Mucosa of gallbladder (tissue), 1 donor: ENCODE measurements around the gene UBR2. TPM values are rescaled to one million over a fixed set of nuclear protein-coding genes. Genes with fewer than 3 reads are reported as not detected.
"Not testable (repeated sequence)": the region's sequence is repeated elsewhere in the genome, so short reads cannot be mapped to it uniquely, and the experiment has no call there.

Experiments used
- DNase-seq: peaks from one replicate; pipeline ENCODE4 v3.0.0-alpha.2; 2020; ENCODE audit warnings: low spot score
- total RNA-seq: library from RNA; stranded (reverse); gene quantifications from one replicate; pipeline ENCODE4 v1.2.1, GENCODE V29; 2021
- donor health status: DM: no; HTN: no; CAD: no.

Gene UBR2
- total RNA-seq, 1 donor from 2014 or later, result 33.3 TPM

DNA sequence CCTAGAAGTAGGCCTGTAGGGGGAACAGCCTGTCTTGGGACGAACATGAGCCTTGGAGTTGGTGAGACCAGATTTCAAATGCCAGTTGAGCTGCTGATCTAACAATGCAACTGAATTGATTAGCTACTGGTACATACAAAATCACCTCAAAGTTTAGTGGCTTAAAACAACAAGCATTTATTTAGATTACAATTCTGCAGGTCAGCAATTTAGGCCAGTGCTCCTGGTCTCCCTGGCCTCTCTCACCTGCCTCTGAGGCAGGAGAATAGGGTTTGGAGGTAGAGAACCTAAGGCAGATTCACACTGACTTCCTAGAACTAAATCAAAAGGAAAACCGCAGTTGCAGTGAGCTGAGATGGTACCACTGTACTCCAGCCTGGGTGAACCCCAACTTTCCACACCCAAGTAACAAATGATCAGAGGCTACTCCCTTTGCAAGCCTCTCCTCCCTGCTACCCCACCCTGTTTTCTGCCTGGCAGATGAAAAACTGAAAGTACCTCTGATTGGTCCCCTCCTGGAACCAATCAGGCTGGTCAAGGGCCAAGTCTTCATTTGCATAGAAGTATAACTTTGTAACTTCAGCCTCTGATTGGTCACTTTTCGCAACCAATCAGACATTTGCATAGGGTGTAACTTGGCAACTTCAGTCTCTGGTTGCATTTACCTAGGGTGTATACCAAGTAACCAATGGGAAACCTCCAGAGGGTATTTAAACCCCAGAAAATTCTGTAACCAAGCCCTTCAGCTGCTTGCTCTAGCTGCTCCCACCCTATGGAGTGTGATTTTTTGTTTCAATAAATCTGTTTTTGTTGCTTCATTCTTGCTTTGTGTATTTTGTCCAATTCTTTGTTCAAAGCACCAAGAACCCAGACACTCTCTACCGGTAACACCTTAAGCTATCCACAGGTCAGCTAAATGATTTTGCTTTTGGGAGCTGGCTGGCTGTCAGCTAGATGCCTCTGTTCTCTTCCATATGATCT, 8.1 kb upstream of the UBR2 start:
- DNase-seq, result no peak

DNA sequence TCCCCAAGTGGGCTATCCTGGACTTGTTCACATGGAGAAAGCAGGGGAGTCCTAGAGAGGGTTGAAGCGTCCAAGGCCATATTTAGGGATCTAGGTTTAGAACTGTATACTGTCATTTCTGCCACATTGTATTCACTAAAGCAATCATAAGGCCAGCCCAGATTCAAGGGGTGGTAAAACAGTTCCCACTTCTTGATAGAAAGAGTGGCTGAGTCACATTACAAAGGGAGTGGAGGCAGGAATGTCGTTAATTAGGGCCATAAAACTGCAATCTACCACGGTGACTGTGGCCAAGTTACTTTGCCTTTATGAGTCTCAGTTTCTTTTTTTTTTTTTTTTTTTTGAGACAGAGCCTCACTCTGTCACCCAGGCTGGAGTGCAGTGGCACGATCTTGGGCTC, 7.4 kb upstream of the UBR2 start:
- DNase-seq, result no peak

DNA sequence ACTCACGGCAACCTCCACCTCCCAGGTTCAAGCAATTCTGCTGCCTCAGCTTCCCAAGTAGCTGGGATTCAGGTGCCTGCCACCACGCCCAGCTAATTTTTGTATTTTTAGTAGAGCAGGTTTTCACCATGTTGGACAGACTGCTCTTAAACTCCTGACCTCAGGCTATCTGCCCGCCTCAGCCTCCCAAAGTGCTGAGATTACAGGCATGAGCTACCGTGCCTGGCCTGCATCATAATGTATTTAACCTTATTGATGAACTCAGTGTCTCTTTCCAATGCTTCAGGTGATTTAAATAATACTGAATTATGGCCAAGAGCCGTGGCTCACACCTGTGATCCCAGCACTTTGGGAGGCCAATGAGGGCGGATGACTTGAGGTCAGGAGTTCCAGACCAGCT, 4.6 kb upstream of the UBR2 start:
- DNase-seq, result not testable (repeated sequence)

DNA sequence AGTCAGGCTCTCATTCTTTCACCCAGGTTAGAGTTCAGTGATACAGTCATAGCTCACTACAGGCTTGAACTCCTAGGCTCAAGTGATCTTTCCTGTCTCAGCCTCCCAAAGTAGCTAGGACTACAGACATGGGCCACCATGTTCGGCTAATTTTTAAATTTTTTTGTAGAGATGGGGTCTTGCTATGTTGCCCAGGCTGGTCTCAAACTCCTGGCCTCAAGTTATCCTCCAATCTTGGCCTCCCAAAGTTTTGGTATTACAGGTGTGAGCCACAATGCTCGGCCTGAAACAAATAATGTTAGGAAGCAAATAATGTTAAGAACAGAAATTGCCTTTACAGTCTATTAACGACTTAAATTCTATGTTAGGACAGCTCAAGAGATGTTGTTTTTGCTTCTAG, 1.8 kb upstream of the UBR2 start:
- no peak for DNase-seq

DNA sequence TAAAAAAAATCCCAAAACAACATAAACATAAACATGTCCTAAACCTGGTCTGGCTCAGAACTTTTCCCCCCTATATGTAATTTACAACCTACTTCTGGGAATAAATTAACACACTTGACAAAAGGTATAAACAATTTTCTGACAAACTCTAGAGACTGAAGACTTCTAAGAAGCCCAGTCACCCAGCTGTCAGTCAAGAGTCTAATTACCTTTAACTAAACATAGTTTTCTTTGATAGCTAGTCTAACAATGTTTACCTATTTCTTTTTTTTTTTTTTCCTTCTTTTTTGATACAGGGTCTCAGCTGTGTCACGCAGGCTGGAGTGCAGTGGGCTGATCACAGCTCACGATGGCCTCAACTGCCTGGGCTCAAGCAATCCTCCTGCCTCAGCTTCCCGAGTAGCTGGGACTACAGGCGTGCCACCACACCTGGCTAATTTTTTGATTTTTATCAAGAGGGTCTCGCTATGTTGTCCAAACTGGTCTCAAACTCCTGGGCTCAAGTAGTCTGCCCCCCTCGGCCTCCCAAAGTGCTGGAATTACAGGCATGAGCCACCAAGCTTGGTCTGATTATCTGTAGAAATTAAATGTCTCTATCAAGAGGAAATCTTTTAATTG, 932 bp upstream of the UBR2 start:
- DNase-seq, result no peak

DNA sequence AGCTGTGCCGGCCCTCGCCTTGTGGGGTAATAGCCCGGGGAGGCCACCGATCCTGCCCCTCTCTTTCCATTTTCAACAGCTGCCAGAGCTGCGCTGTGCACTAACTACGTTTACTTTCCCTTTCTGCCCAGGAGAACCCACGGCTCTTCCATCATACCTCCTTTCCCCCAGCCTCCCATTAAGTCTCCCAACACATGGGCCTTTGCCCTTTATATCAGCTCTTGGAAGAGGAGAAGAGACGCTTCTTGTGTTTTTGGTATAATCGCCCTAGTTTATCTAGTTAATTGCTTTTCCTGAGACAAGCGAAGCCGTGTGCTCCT, 637 bp downstream of the UBR2 start:
- DNase-seq, result no peak

DNA sequence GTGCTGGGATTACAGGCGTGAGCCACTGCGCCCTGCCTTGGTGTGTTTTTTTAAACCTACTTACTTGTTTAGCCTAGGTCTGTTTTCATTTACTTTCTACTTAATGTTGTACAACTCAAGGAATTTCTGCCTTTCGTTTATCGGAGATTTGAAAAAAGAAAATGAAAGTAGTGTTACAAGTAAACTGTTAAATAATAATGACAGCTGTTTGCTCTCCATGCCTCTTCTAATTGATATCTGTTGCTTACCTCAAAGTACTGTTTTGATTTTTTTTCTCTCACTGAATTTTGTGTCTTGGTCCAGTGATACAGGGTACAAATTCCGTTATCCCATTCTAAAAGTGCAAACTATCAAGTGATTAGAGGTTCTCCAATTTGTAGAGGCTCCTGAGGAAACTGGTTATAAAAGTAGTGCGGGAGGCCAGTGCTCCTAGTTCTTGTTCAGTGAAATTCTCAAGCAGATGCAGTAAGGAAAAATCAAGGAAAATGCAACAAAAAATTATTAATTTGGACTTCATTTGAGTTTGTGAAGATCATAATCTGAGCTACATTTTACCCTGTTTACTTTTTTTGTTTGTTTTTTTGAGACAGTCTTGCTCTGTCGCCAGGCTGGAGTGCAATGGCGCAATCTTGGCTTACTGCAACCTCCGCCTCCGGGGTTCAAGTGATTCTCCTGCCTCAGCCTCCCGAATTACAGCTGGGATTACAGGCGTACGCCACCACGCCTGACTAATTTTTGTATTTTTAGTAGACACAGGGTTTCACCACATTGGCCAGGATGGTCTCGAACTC, 2.2 kb downstream of the UBR2 start:
- no peak for DNase-seq

DNA sequence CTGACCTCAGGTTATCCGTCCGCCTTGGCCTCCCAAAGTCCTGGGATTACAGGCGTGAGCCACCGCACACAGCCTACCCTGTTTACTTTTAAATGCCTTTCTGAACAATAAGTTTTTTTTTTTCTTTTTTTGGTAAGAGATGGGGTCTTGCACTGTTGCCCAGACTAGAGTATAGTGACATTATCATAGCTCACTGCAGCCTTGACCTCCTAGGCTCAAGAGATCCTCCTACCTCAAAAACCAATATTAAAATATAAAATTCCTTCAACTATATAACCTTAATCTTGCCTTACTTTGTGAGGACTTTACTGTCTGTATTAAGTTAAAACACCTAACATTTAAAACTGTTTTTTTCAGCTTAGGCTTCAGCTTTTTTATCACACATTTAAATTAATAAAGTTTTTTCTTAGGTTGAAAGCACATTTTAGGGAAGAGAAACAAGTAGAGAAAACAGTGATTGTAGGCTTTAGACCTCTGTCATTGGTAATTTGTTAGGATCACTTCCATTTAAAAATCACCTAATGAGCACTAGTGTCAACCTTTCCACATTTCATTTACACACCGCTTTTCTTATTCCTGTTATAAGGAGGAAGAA, 2.9 kb downstream of the UBR2 start:
- DNase-seq, result no peak

DNA sequence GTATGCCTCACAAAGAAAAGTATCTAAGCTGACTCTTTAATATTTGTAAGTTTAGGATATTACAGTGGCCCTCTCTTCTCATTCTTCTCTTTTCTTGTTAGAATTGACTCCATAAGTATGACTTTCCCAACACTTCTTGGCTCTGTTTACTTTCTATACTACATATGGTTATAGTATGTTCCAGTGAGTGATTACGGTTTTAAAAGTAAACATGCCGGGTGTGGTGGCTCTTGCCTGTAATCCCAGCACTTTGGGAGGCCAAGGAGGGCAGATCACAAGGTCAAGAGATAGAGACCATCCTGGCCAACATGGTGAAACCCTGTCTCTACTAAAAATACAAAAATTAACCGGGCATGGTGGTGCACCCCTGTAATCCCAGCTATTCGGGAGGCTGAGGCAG, 3.4 kb downstream of the UBR2 start:
- not testable (repeated sequence) for DNase-seq

DNA sequence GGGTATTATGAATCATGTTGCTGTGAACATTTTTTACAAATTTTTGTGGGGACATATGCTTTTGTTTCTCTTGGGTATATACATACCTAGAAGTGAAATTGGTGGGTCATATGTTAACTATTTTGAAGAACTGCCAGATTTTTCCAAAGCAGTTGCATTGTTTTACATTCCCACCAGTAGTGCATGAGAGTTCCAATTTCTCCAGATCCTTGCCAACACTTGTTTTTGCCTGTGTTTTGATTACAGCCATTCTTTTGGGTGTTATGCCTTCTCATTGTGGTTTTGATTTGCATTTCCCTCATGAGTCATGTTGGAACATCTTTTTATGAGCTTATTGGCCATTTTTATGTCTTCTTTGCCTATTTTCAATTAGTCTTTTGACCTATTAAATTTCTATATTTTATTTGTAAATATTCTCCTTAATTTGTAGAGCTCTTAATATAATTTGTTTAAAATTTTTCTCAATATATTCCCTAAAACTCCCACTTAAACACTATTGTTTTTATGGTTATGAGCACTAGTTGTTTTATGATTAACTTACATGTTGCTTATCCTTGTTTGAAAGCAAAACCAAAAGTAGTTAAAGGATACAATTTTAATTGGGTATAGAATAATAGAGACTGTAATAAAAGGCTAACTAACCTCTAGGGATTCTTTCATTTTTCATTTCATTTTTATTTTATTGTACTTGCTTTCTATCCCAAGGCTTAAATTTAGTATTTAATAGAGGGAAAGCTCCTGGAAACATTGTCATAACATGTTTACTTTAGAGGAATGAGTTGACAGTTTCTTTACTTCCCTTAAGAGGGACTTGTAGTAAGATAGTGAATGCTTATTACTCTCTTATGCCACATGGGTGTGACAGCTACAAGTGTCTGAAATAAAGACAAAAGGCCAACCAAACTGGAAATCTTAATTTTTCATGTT, 5.5 kb downstream of the UBR2 start:
- DNase-seq, result no peak

DNA sequence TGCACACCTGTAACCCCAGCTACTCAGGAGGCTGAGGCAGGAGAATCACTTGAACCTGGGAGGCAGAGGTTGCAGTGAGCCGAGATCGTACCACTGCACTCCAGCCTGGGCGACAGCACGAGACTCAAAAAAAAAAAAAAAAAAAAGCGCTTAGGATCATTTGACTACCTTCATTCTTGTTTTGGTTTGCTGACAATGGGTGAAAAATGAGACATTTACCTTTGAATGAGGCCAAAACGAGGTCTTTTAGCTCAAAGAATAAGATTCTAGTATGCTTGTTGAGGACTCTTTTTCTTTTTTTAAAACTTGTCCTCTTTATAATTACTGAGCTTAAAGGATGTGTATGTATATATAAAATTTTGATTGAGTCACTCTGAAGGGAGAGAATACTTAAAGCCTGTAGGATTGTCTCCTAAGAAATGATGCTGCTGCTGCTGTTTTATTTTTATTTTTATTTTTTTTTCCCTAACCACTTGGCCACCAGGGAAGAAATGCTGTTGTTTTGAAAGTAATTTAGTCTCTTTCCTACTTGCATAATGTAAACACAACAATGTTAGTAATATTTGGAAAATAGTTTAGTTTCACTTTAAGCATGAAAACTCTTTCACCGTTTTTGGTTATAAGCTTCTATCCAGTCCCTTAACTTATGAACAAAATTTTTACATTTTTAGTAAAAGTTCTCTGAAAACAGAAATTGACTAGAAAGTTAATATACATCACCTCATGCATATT, 7.9 kb downstream of the UBR2 start:
- DNase-seq, result no peak

DNA sequence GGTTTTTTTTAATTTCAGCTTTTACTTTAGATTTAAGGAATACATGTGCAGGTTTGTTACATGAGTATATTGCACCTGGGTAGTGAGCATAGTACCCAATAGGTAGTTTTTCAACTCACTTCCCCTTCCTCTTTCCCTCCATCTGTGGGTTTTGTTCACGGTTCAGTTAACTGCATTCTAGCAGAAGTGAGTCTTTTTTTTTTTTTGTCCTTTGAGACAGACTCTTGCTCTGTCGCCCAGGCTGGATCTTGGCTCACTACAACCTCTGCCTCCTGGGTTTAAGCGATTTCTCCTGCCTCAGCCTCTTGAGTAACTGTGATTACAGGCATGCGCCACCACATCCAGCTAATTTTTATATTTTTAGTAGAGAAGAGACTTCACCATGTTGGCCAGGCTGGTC, 8.7 kb downstream of the UBR2 start:
- DNase-seq, result no peak

DNA sequence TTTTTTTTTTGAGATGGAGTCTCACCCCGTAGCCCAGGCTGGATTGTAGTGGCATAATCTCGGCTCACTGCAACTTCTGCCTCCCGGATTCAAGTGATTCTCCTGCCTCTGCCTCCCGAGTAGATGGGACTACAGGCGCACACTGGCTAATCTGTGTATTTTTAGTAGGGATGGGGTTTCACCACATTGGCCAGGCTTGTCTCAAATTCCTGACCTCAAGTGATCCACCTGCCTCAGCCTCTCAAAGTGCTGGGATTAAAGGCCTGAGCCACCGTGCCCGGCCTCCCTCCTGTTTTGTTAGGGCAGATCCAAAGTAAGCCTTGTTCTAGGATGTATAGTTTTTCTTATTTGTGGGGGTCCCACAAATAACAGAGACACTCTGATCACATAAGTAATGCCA, 12.7 kb downstream of the UBR2 start:
- DNase-seq, result not testable (repeated sequence)

DNA sequence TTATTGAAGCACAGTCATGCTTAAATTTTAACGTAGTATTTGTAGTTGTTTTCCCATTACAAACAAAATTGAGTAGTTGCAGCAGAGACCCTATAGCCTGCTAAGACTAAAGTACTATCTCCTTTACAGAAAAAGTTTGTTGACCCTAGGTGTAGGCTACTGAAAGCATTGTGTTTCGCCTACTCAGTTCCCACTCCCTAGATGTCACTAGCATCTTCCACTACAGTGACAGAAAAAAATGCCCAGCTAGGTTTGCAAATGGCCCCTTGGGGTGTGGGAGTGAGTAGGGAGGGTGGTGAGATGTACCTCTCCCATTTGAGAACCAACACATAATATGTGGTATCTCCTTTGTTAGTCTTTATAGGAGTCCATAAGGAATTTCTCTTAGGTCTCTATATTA, 34.5 kb downstream of the UBR2 start:
- DNase-seq, result no peak

DNA sequence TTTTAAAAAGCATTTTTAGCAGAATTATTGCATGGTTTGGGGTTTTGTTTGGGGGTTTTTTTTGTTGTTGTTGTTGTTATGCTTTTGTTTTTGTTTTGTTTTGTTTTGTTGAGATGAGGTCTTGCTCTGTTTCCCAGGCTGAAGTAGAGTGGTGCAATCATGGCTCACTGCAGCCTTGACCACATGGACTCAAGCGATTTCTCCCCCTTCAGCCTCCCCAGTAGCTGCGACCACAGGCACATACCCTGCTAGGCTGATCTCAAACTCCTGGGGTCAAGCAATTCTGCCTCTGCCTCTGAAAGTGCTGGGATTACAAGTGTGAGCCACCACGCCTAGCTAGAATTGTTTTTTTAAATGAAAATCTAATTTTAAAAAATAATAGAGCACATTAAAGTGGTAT, 35.7 kb downstream of the UBR2 start:
- DNase-seq, result no peak

DNA sequence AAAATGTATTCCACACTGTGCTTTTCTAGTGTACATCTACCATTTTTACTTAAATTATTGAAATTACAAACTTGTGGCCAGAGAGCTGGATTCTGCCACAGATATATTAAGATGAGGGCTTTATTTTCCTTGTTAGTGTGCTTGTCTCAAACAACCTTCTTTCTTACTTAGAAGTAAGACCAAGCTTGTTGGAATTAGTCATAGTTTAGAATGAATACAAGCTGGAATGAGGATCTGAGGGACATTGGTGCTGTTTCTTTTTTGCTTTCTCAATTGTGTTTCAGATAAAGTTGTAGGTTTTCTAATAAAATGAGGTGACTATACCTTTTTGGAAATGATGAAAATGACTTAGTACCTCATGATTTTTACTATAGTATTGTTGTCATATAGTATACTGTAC, 40.3 kb downstream of the UBR2 start:
- DNase-seq, result no peak

DNA sequence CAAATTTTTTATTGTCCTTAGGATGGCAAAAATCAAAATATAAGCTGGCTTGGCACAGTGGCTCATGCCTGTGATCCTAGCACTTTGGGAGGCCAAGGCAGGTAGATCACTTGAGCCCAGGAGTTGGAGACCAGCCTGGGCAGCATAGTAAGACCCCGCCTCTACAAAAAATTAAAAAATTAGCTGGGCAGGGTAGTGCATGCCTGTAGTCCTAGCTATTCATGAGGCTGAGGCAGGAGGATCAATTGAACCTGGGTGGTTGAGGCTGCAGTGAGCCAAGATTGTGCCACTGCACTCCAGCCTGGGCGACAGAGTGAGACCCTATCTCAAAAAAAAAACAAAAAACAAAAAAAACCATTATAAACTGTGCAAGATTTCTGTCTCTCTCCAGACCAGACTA, 40.9 kb downstream of the UBR2 start:
- not testable (repeated sequence) for DNase-seq

DNA sequence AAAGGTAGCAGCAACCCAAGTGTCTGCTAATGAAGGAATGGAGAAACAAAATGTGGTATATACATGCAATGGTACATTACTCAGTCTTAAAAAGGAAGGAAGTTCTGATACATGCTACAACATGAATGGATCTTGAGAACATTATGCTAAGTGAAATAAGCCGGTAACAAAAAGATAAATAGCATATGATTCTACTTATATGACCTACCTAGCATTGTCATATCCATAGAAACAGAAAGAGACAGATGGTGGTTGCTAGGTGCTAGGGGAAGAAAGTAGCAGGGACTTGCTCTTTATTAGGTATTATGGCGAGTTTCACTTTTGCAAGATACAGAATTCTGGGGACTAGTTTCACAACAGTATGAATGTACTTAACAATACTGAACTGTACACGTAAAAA, 46.6 kb downstream of the UBR2 start:
- DNase-seq, result no peak

DNA sequence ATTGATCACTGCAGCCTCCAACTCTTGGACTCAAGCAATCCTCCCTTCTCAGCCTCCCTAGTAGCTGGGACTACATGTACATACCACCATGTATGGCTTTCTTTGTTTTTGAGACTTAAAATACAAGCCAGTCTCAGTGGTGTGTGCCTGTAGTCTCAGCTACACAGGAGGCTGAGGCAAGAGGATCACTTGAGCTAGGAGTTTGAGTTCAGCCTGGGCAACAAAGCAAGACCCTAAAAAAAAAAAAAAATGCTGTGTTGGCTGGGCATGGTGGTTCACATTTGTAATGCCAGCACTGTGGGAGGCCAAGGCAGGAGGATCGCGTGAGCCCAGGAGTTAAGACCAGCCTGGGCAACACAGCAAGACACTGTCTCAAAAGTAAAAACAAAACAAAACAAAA, 51.7 kb downstream of the UBR2 start:
- no peak for DNase-seq

DNA sequence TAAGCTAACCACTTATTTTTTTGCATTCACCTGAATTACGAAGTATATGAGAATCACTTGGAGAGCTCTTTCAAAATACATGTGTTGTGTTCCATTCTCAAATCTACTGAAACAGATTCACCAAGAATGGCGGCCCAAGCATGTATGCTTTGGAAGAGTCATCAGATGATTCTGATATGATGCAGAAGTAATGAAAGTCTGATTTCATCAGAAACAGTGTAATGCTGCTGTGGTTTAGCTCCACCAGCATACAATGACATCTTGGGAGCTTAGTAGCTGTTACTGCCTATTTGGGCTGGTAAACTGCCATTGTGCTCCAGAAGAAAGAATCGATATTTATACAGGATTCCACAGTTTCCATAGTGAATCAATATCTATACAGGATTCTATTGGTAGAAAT, 52.9 kb downstream of the UBR2 start:
- no peak for DNase-seq
